SHP77 (cell line): ENCODE results near the gene ULK3.

Source experiments
- DNase-seq, 2 experiments: peaks; one replicate each; lab custom pipeline; 2025; lab: John Stamatoyannopoulos, UW

ULK3 gene

GRCh38 chr15:74868059-74868458 lies 25.1 kb upstream of the ULK3 start:
- DNase-seq, result no peak

GRCh38 chr15:74867466-74868038 lies 24.6 kb upstream of the ULK3 start:
- no peak for DNase-seq

GRCh38 chr15:74866090-74866489 lies 23.1 kb upstream of the ULK3 start:
- no peak for DNase-seq

- no peak for DNase-seq
These were observed 22.4 kb upstream of the ULK3 start for GRCh38 chr15:74865316-74865715.

GRCh38 chr15:74864296-74864695 lies 21.3 kb upstream of the ULK3 start:
- no peak for DNase-seq

- no peak for DNase-seq
These were observed 20.5 kb upstream of the ULK3 start for GRCh38 chr15:74863239-74864056.

GRCh38 chr15:74858369-74858740 lies 15.4 kb upstream of the ULK3 start:
- DNase-seq, result no peak

GRCh38 chr15:74857671-74858368 lies 14.9 kb upstream of the ULK3 start:
- no peak for DNase-seq

GRCh38 chr15:74857082-74857655 lies 14.2 kb upstream of the ULK3 start:
- DNase-seq, result no peak

GRCh38 chr15:74856537-74856936 lies 13.6 kb upstream of the ULK3 start:
- DNase-seq, result no peak

- no peak for DNase-seq
These were observed 12.9 kb upstream of the ULK3 start for GRCh38 chr15:74855857-74856256.

GRCh38 chr15:74854453-74855022 lies 11.6 kb upstream of the ULK3 start:
- DNase-seq, result no peak

- DNase-seq, result no peak
These were observed 9.0 kb upstream of the ULK3 start for GRCh38 chr15:74851960-74852359.

- no peak for DNase-seq
These were observed 7.4 kb upstream of the ULK3 start for GRCh38 chr15:74850393-74850792.

GRCh38 chr15:74847432-74847831 lies 4.5 kb upstream of the ULK3 start:
- DNase-seq, result no peak

- no peak for DNase-seq
These were observed 2.6 kb upstream of the ULK3 start for GRCh38 chr15:74845581-74845980.

- DNase-seq, result no peak
These were observed 2.2 kb upstream of the ULK3 start for GRCh38 chr15:74845208-74845568.

GRCh38 chr15:74844319-74845207 lies 1.6 kb upstream of the ULK3 start:
- DNase-seq, result no peak

- no peak for DNase-seq
These were observed 939 bp upstream of the ULK3 start for GRCh38 chr15:74843891-74844299.

- DNase-seq, result no peak
These were observed 481 bp upstream of the ULK3 start for GRCh38 chr15:74843445-74843828.

- no peak for DNase-seq
These were observed 1.0 kb downstream of the ULK3 start for GRCh38 chr15:74841891-74842373.
